HepG2 (cell line): ENCODE results near the gene RPGRIP1. TPM values are rescaled to one million over a fixed set of nuclear protein-coding genes. Genes with fewer than 3 reads are reported as not detected.

Experiments
- ATAC-seq: fragments of 200-7000 bp; cut with Tn5 transposase; 3 replicates; pipeline ENCODE4 v1.9.1; 2020; ENCODE audit warnings: mild to moderate bottlenecking, moderate library complexity
- BruUV-seq: library from RNA; stranded (reverse); fragments of 400-500 nt; replicated peaks from 2 replicates; lab custom pipeline; 2021; lab: Mats Ljungman, UMichigan
- CTCF ChIA-PET: fragments of 300-600 bp; formaldehyde crosslinking; extraction: SDS; loops from one replicate; lab custom pipeline; 2021; ENCODE audit warnings: low total read pairs, inconsistent platforms, low intra/inter-chr PET ratio; lab: Yijun Ruan, JAX
- POLR2A ChIA-PET: fragments of 350-600 bp; sonication (Branson Sonifier 250); formaldehyde crosslinking; loops from one replicate; lab custom pipeline; 2020; ENCODE audit warnings: antibody characterized with exemption, inconsistent platforms; lab: Yijun Ruan, JAX
- DNase-seq: peaks from one replicate; pipeline ENCODE4 v3.0.0-alpha.2; 2015; ENCODE audit warnings: low spot score
- FAIRE-seq: peaks from 3 replicates; lab custom pipeline; 2011; peaks lifted over from hg19 to GRCh38; lab: Jason Lieb, UNC
- H2AFZ ChIP-seq: one replicate; pipeline ENCODE4 v1.6.1; 2011; ENCODE audit warnings: low read length, inconsistent platforms
- H3K27ac ChIP-seq: fragments of 300-600 bp; 3 replicates; pipeline ENCODE4 v1.8.0; 2011; ENCODE audit warnings: mixed run types, mild to moderate bottlenecking, mixed read lengths, low read length, inconsistent platforms; ENCODE audit not compliant: insufficient read depth; ENCODE audit errors: extremely low read length
- H3K27me3 ChIP-seq, 2 experiments: fragments of 200-600 bp in 1 of 2; 2 replicates in 1 of 2; 3 replicates in 1 of 2; pipeline versions ENCODE4 v1.6.0 to v1.8.0; 2011; ENCODE audit warnings: low read length in 2 of 2, mild to moderate bottlenecking in 2 of 2, moderate library complexity in 2 of 2, inconsistent platforms in 1 of 2; ENCODE audit not compliant: insufficient read depth in 2 of 2, control insufficient read depth in 1 of 2
- H3K36me3 ChIP-seq, 2 experiments: fragments of 200-600 bp in 1 of 2; replicated peaks in 1 of 2; 2 replicates in 1 of 2; 3 replicates in 1 of 2; pipeline versions ENCODE4 v1.5.1 to v1.8.0; 2011; ENCODE audit warnings: low read length in 2 of 2, inconsistent platforms in 1 of 2; ENCODE audit not compliant: insufficient read depth in 2 of 2, control insufficient read depth in 1 of 2
- H3K4me1 ChIP-seq: 2 replicates; pipeline ENCODE4 v1.5.1; 2012; ENCODE audit warnings: low read length, inconsistent platforms; ENCODE audit not compliant: insufficient read depth
- H3K4me2 ChIP-seq: 2 replicates; pipeline ENCODE4 v1.6.0; 2011; ENCODE audit warnings: low read depth, low read length, inconsistent platforms
- H3K4me3 ChIP-seq, 3 experiments: fragments of 200-600 bp in 1 of 3; sonication (generic), shearing (Covaris generic) in 1 of 3; replicated peaks in 1 of 3; 2 replicates each; pipeline ENCODE4 v1.5.1; 2011 to 2016; ENCODE audit warnings: low read length in 3 of 3, inconsistent platforms in 2 of 3, low read depth in 2 of 3, mild to moderate bottlenecking in 2 of 3, control low read depth in 1 of 3, mixed read lengths in 1 of 3; ENCODE audit not compliant: insufficient read depth in 1 of 3
- H3K79me2 ChIP-seq: one replicate; pipeline ENCODE4 v1.6.1; 2011; ENCODE audit warnings: low read length, inconsistent platforms; ENCODE audit not compliant: insufficient read depth
- H3K9ac ChIP-seq: 2 replicates; pipeline ENCODE4 v1.6.0; 2011; ENCODE audit warnings: mild to moderate bottlenecking, low read depth, low read length, inconsistent platforms; ENCODE audit not compliant: insufficient read depth
- H3K9me3 ChIP-seq: 2 replicates; pipeline ENCODE4 v1.5.1; 2012; ENCODE audit warnings: mild to moderate bottlenecking, low read length
- H4K20me1 ChIP-seq: 2 replicates; pipeline ENCODE4 v1.6.0; 2011; ENCODE audit warnings: inconsistent platforms, mild to moderate bottlenecking, low read length, moderate library complexity; ENCODE audit not compliant: insufficient read depth
- AGO2 ChIP-seq: fragments of 200-400 bp; formaldehyde crosslinking; optimal IDR thresholded peaks from 2 replicates; pipeline ENCODE3; 2017; ENCODE audit warnings: mild to moderate bottlenecking, low read depth, low read length, moderate library complexity
- ATF7 ChIP-seq, 2 experiments: fragments of 450-650 bp in 1 of 2; sonication (generic) in 1 of 2; formaldehyde crosslinking in 1 of 2; IDR thresholded peaks; 2 replicates each; pipeline versions ENCODE4 v1.4.0 to v1.6.1; 2016 to 2020; ENCODE audit warnings: antibody characterized with exemption in 1 of 2, mild to moderate bottlenecking in 1 of 2, missing genetic modification reagents in 1 of 2
- BHLHE40 ChIP-seq: IDR thresholded peaks from 2 replicates; pipeline ENCODE4 v1.6.1; 2011; ENCODE audit warnings: low read length, improper control_type of control experiment
- CEBPG ChIP-seq: IDR thresholded peaks from 2 replicates; pipeline ENCODE4 v1.6.1; 2016
- CENPX ChIP-seq: sonication (generic); formaldehyde crosslinking; IDR thresholded peaks from 2 replicates; pipeline ENCODE4 v1.9.0; 2021; ENCODE audit warnings: mild to moderate bottlenecking, missing genetic modification reagents, moderate library complexity
- IKZF1 ChIP-seq: fragments of 450-650 bp; IDR thresholded peaks from 2 replicates; pipeline ENCODE4 v1.7.1; 2016
- MTA1 ChIP-seq: sonication (generic); formaldehyde crosslinking; IDR thresholded peaks from 2 replicates; pipeline ENCODE4 v1.4.0; 2020; ENCODE audit warnings: missing genetic modification reagents, mild to moderate bottlenecking, borderline replicate concordance
- MZF1 ChIP-seq: sonication (generic); formaldehyde crosslinking; IDR thresholded peaks from 2 replicates; pipeline ENCODE4 v1.8.1; 2023; ENCODE audit warnings: mild to moderate bottlenecking, missing genetic modification reagents, borderline replicate concordance
- NFIB ChIP-seq: sonication (generic); formaldehyde crosslinking; IDR thresholded peaks from 2 replicates; pipeline ENCODE4 v1.9.0; 2021; ENCODE audit warnings: missing genetic modification reagents, mild to moderate bottlenecking, borderline replicate concordance
- NR0B2 ChIP-seq: sonication (generic); formaldehyde crosslinking; IDR thresholded peaks from 2 replicates; pipeline ENCODE4 v1.4.0; 2020; ENCODE audit warnings: mild to moderate bottlenecking, missing genetic modification reagents
- NR2C2 ChIP-seq: sonication (generic); formaldehyde crosslinking; IDR thresholded peaks from 2 replicates; pipeline ENCODE4 v1.4.0; 2020; ENCODE audit warnings: missing genetic modification reagents, mild to moderate bottlenecking, moderate library complexity, borderline replicate concordance
- PAF1 ChIP-seq: IDR thresholded peaks from 2 replicates; pipeline ENCODE4 v1.6.1; 2016; ENCODE audit warnings: missing genetic modification reagents, missing compliant biosample characterization
- POLR2G ChIP-seq: fragments of 200-400 bp; formaldehyde crosslinking; IDR thresholded peaks from 2 replicates; pipeline ENCODE4 v1.6.1; 2018; ENCODE audit warnings: mild to moderate bottlenecking, low read depth, low read length, moderate library complexity
- RBFOX2 ChIP-seq: fragments of 200-400 bp; formaldehyde crosslinking; IDR thresholded peaks from 2 replicates; pipeline ENCODE4 v1.6.1; 2017; ENCODE audit warnings: low read depth, mild to moderate bottlenecking, low read length
- RBM22 ChIP-seq: fragments of 200-400 bp; formaldehyde crosslinking; optimal IDR thresholded peaks from 2 replicates; pipeline ENCODE3; 2017; ENCODE audit warnings: mild to moderate bottlenecking, low read length, moderate library complexity
- SALL2 ChIP-seq: sonication (generic); formaldehyde crosslinking; IDR thresholded peaks from 2 replicates; pipeline ENCODE4 v1.8.1; 2023; ENCODE audit warnings: mild to moderate bottlenecking, missing genetic modification reagents, inconsistent platforms
- SOX6 ChIP-seq, 2 experiments: fragments of 450-650 bp in 1 of 2; sonication (generic) in 1 of 2; formaldehyde crosslinking in 1 of 2; IDR thresholded peaks; 2 replicates each; pipeline versions ENCODE4 v1.4.0 to v1.6.1; 2017 to 2020; ENCODE audit warnings: antibody characterized with exemption in 1 of 2, mild to moderate bottlenecking in 1 of 2, missing genetic modification reagents in 1 of 2
- STAT6 ChIP-seq: sonication (generic); formaldehyde crosslinking; IDR thresholded peaks from 2 replicates; pipeline ENCODE4 v1.4.0; 2020; ENCODE audit warnings: missing genetic modification reagents, mild to moderate bottlenecking, borderline replicate concordance
- TEAD3 ChIP-seq: optimal IDR thresholded peaks from 2 replicates; pipeline ENCODE3; 2016; ENCODE audit warnings: borderline replicate concordance
- ZBTB20 ChIP-seq: sonication (generic); formaldehyde crosslinking; IDR thresholded peaks from 2 replicates; pipeline ENCODE4 v1.8.1; 2023; ENCODE audit warnings: missing genetic modification reagents, low read depth, mild to moderate bottlenecking, borderline replicate concordance
- ZEB1 ChIP-seq: IDR thresholded peaks from 2 replicates; pipeline ENCODE4 v1.6.1; 2012; ENCODE audit warnings: mild to moderate bottlenecking, low read depth, inconsistent platforms; ENCODE audit not compliant: insufficient replicate concordance
- ZNF660 ChIP-seq: sonication (generic); formaldehyde crosslinking; IDR thresholded peaks from 2 replicates; pipeline ENCODE4 v1.5.1; 2020; ENCODE audit warnings: mild to moderate bottlenecking, low read depth, missing genetic modification reagents, borderline replicate concordance
- WGBS: methylation state at CpG from one replicate; pipeline ENCODE4 v1.1.6; 2017; ENCODE audit warnings: low lambda C conversion rate; 5-methylcytosine and 5-hydroxymethylcytosine counted together
- in situ Hi-C: cut with HindIII; loops from 2 replicates; pipeline ENCODE4 v1.10.0; 2017; ENCODE audit warnings: low pct_unique_long_range_greater_than_20kb; ENCODE audit not compliant: extremely low pct_ligation_motif_present
- intact Hi-C: fragments of 100-400 bp; cut with micrococcal nuclease; formaldehyde crosslinking; loops from one replicate; pipeline ENCODE4 v1.10.0; 2022; ENCODE audit not compliant: unreplicated experiment
- polyA plus RNA-seq, 8 experiments: library from polyadenylated mRNA; depleted of rRNA in 3 of 8; stranded (reverse) in 7 of 8; unstranded in 1 of 8; fragments of >200 nt; fragmentation: Illumina TruSeq in 4 of 8; extraction: Trizol in 4 of 8; gene quantifications; 2 replicates each; pipeline versions ENCODE4 v1.2.1 to v1.2.3, GENCODE V29; 2011 to 2016; ENCODE audit warnings: low read depth in 4 of 8, missing spikeins in 1 of 8, mixed read lengths in 1 of 8; ENCODE audit not compliant: insufficient read depth in 1 of 8
- total RNA-seq, 5 experiments: library from RNA; depleted of rRNA; stranded (reverse); fragments of >200 nt; fragmentation: Illumina TruSeq; extraction: Trizol; gene quantifications; 2 replicates each; pipeline ENCODE4 v1.2.3, GENCODE V29; 2016; ENCODE audit warnings: low read depth in 1 of 5

RPGRIP1 gene
- total and polyA plus RNA-seq, 2 of the 13 experiments (the other 11 are each of a cell fraction or from before 2014, with no cell fraction given): 0.13 to 1.1 TPM

GRCh38 chr14:21231020-21231652 is 48.7 kb upstream of the RPGRIP1 start:
- H3K36me3 ChIP-seq: peaks cover 37 to 99% of the 10 kb centered on the region in 2 experiments
- ChIA-PET CTCF (no interaction called here), POLR2A (interaction anchor here (1.0 kb wide), 1 partner anchor 24 kb away, joined by 5 read pairs; no protein-coding TSS in a partner anchor)
- peaks cover 96% of the 10 kb centered on the region for H3K79me2 ChIP-seq
- no peak for DNase-seq
- in situ Hi-C loops: no loop called here
- no TSS peak for BruUV-seq
- 96% methylated on average over 14 of the region's 14 CpGs for WGBS
- H3K27me3 ChIP-seq: no peaks in the 10 kb centered on the region
- no peak overlapping the region for H3K4me3 ChIP-seq
- no peak overlapping the region for H3K9ac ChIP-seq
- H3K9me3 ChIP-seq: no peaks in the 10 kb centered on the region
- H3K27ac ChIP-seq: no peak overlapping the region
- intact Hi-C loops: loop anchor here (10.0 kb wide), 1 partner anchor 324 kb away; no protein-coding TSS in a partner anchor
- no peak overlapping the region for H2AFZ ChIP-seq
- H3K4me1 ChIP-seq: 0 out of 2 replicates have a peak, but pooled peaks cover 8% of the 10 kb centered on the region
- FAIRE-seq: no peak
- H3K4me2 ChIP-seq: no peak overlapping the region
- ATAC-seq: no peak
- peaks cover 98% of the 10 kb centered on the region for H4K20me1 ChIP-seq
- TF ChIP-seq RBFOX2 (0 out of 2 replicates have a peak, but pooled peaks have one; percentile 28), STAT6 (CRISPR knock-in tag) (0 out of 2 replicates have a peak, but pooled peaks have one; percentile 25), CEBPG (CRISPR knock-in tag) (peak; percentile 59; the same call in 1 of the 2 replicates), MTA1 (no peak), CENPX (CRISPR knock-in tag) (no peak), MZF1 (CRISPR knock-in tag) (0 out of 2 replicates have a peak, but pooled peaks have one; percentile 36), NR2C2 (CRISPR knock-in tag) (no peak), SOX6 (IDR thresholded peaks at IDR 0.05) (no peak), SOX6 (CRISPR knock-in tag; IDR thresholded peaks at IDR 0.05) (0 out of 2 replicates have a peak, but pooled peaks have one; percentile 16), SALL2 (CRISPR knock-in tag) (0 out of 2 replicates have a peak, but pooled peaks have one; percentile 29), NR0B2 (CRISPR knock-in tag) (no peak), ATF7 (IDR thresholded peaks at IDR 0.05) (peak; percentile 19; the same call in 1 of the 2 replicates), ATF7 (CRISPR knock-in tag; IDR thresholded peaks at IDR 0.05) (no peak), AGO2 (peak; percentile 59), TEAD3 (CRISPR knock-in tag) (peak; percentile 25), ZEB1 (no peak), IKZF1 (no peak), RBM22 (peak; percentile 96), BHLHE40 (no peak), POLR2G (peak; percentile 31; the same call in 1 of the 2 replicates), PAF1 (CRISPR knock-in tag) (peak; percentile 21; the same call in 1 of the 2 replicates), ZNF660 (CRISPR knock-in tag) (no peak), ZBTB20 (CRISPR knock-in tag) (0 out of 2 replicates have a peak, but pooled peaks have one; percentile 37), NFIB (CRISPR knock-in tag) (no peak)
